Keratinocyte (primary cell): ENCODE results near the gene GTF2IRD1. TPM values are rescaled to one million over a fixed set of nuclear protein-coding genes. Genes with fewer than 3 reads are reported as not detected.

Experiments used
- DNase-seq: peaks from one replicate; pipeline ENCODE4 v3.0.0-alpha.2; 2011; ENCODE audit warnings: low read depth, missing footprints, low spot score
- FAIRE-seq: peaks from 2 replicates; lab custom pipeline; 2011; peaks lifted over from hg19 to GRCh38; lab: Jason Lieb, UNC
- H2AFZ ChIP-seq: 2 replicates; pipeline ENCODE4 v1.6.0; 2012; ENCODE audit warnings: low read length, control low read depth, inconsistent platforms; ENCODE audit not compliant: control insufficient read depth
- H3K27ac ChIP-seq: 2 replicates; pipeline ENCODE4 v1.5.1; 2011; ENCODE audit warnings: low read length; ENCODE audit not compliant: control insufficient read depth, insufficient read depth
- H3K27me3 ChIP-seq: 3 replicates; pipeline ENCODE4 v1.6.0; 2011; ENCODE audit warnings: low read length; ENCODE audit not compliant: control insufficient read depth, insufficient read depth; ENCODE audit errors: extremely low read depth
- H3K36me3 ChIP-seq, 2 experiments: 2 replicates in 1 of 2; 3 replicates in 1 of 2; pipeline ENCODE4 v1.5.1; 2011; ENCODE audit warnings: low read length in 2 of 2, mild to moderate bottlenecking in 1 of 2; ENCODE audit not compliant: control insufficient read depth in 2 of 2, insufficient read depth in 2 of 2; ENCODE audit errors: extremely low read depth in 1 of 2
- H3K4me1 ChIP-seq: 3 replicates; pipeline ENCODE4 v1.5.1; 2011; ENCODE audit warnings: low read length; ENCODE audit not compliant: control insufficient read depth, insufficient read depth; ENCODE audit errors: extremely low read depth
- H3K4me2 ChIP-seq: 3 replicates; pipeline ENCODE4 v1.6.0; 2011; ENCODE audit warnings: low read depth, low read length; ENCODE audit not compliant: control insufficient read depth, insufficient read depth; ENCODE audit errors: extremely low read depth
- H3K4me3 ChIP-seq, 3 experiments: fragments of 200-600 bp in 1 of 3; sonication (generic) in 1 of 3; 2 replicates in 2 of 3; 3 replicates in 1 of 3; pipeline ENCODE4 v1.5.1; 2011 to 2016; ENCODE audit warnings: low read length in 3 of 3, mild to moderate bottlenecking in 3 of 3, control low read depth in 2 of 3, inconsistent platforms in 1 of 3, low read depth in 1 of 3, mixed read lengths in 1 of 3, mixed run types in 1 of 3, moderate library complexity in 1 of 3; ENCODE audit not compliant: control insufficient read depth in 2 of 3, insufficient read depth in 2 of 3; ENCODE audit errors: extremely low read depth in 1 of 3
- H3K79me2 ChIP-seq: 2 replicates; pipeline ENCODE4 v1.6.0; 2012; ENCODE audit warnings: low read length; ENCODE audit not compliant: control insufficient read depth, insufficient read depth
- H3K9ac ChIP-seq: 3 replicates; pipeline ENCODE4 v1.6.0; 2011; ENCODE audit warnings: low read length; ENCODE audit not compliant: control insufficient read depth, insufficient read depth; ENCODE audit errors: extremely low read depth
- H3K9me1 ChIP-seq: 3 replicates; pipeline ENCODE4 v1.6.0; 2011; ENCODE audit warnings: low read length; ENCODE audit not compliant: control insufficient read depth, insufficient read depth; ENCODE audit errors: extremely low read depth
- H3K9me3 ChIP-seq: 2 replicates; pipeline ENCODE4 v1.5.1; 2012; ENCODE audit warnings: low read depth, low read length; ENCODE audit not compliant: control insufficient read depth
- H4K20me1 ChIP-seq: 3 replicates; pipeline ENCODE4 v1.6.0; 2011; ENCODE audit warnings: low read length; ENCODE audit not compliant: control insufficient read depth, insufficient read depth; ENCODE audit errors: extremely low read depth
- CTCF ChIP-seq, 3 experiments: IDR thresholded peaks in 1 of 3; conservative IDR thresholded peaks in 1 of 3; optimal IDR thresholded peaks in 1 of 3; 2 replicates in 2 of 3; 3 replicates in 1 of 3; pipeline versions ENCODE3 to v1.5.1; 2011; ENCODE audit warnings: low read length in 3 of 3, mild to moderate bottlenecking in 3 of 3, moderate library complexity in 2 of 3, control low read depth in 1 of 3, inconsistent platforms in 1 of 3; ENCODE audit not compliant: insufficient read depth in 2 of 3; ENCODE audit errors: extremely low read depth in 1 of 3
- EZH2 ChIP-seq: IDR thresholded peaks from one replicate; pipeline ENCODE4 v1.6.1; 2012; ENCODE audit warnings: inconsistent platforms, mild to moderate bottlenecking, low read length, moderate library complexity
- dilution Hi-C: fragments of 300-500 bp; cut with MboI; formaldehyde crosslinking; loops from one replicate; pipeline ENCODE4 v1.7.0; 2020; ENCODE audit warnings: low sequenced_read_pairs; ENCODE audit not compliant: extremely low pct_ligation_motif_present
- polyA plus RNA-seq, 5 experiments: library from polyadenylated mRNA; depleted of rRNA in 3 of 5; stranded (reverse) in 3 of 5; stranded (forward) in 1 of 5; unstranded in 1 of 5; fragments of >200 nt; gene quantifications; 1 replicate in 1 of 5; 2 replicates in 3 of 5; 3 replicates in 1 of 5; pipeline versions ENCODE4 v1.2.1 to v1.2.3, GENCODE V29; 2011 to 2012; ENCODE audit warnings: missing spikeins in 2 of 5, low read depth in 1 of 5, low replicate concordance in 1 of 5

The GTF2IRD1 gene
- polyA plus RNA-seq, 1 donor (not counting 4 experiments of a cell fraction or from before 2014, with no cell fraction given), result 19.4 TPM

- Histone ChIP-seq H4K20me1 (no peaks in the 10 kb centered on the region), H3K27ac (no peak overlapping the region), H3K9me1 (no peaks in the 10 kb centered on the region), H3K27me3 (no peaks in the 10 kb centered on the region), H3K4me2 (no peak overlapping the region), H3K9me3 (no peaks in the 10 kb centered on the region), H3K4me3 (no peak overlapping the region), H3K79me2 (peaks cover 45% of the 10 kb centered on the region), H3K4me1 (peaks cover 20% of the 10 kb centered on the region), H3K9ac (no peak overlapping the region), H2AFZ (no peak overlapping the region), H3K36me3 (no peaks in the 10 kb centered on the region)
- FAIRE-seq (no peak), DNase-seq (no peak)
- dilution Hi-C loops, result no loop called here
- TF ChIP-seq EZH2 (no peak), CTCF (optimal IDR thresholded peaks at IDR 0.05 in 1 of 3, IDR thresholded peaks at IDR 0.05 in 1 of 3, conservative IDR thresholded peaks at IDR 0.05 in 1 of 3; ENCODE audit: extremely low read depth in 1 of 3, insufficient read depth in 2 of 3, low read length in 3 of 3) (no peak)
These were observed 2.2 kb downstream of the GTF2IRD1 start for GRCh38 chr7:74455928-74456327.

DNA sequence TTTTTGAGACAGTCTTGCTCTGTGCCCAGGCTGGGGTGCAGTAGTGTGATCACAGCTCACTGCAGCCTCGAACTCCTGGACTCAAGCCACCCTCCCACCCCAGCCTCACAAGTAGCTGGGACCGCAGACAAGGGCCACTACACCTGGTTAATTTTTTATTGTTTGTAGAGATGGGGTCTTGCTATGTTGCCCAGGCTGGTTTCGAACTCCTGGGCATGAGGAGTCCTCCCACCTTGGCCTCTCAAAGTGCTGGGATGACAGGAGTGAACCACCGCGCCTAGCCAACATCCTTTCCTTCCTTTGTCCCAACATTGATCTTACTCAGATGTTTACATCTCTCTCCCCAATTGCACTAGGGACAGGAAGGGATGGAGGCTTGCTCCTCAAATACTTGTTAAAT lies 3.3 kb downstream of the GTF2IRD1 start:
- dilution Hi-C loops, result no loop called here
- no peaks in the 10 kb centered on the region for H4K20me1 ChIP-seq

More for the DNA sequence above, 3.3 kb downstream of the GTF2IRD1 start:
- FAIRE-seq, result no peak
- H3K27ac ChIP-seq, result no peak overlapping the region
- no peak overlapping the region for H3K9ac ChIP-seq
- no peaks in the 10 kb centered on the region for H3K27me3 ChIP-seq
- no peaks in the 10 kb centered on the region for H3K9me1 ChIP-seq
- DNase-seq, result no peak
- no peak overlapping the region for H3K4me3 ChIP-seq
- no peak overlapping the region for H2AFZ ChIP-seq
- peaks cover 52% of the 10 kb centered on the region for H3K79me2 ChIP-seq
- H3K4me1 ChIP-seq, result peaks cover 13% of the 10 kb centered on the region
- no peak for TF ChIP-seq CTCF (optimal IDR thresholded peaks at IDR 0.05 in 1 of 3, IDR thresholded peaks at IDR 0.05 in 1 of 3, conservative IDR thresholded peaks at IDR 0.05 in 1 of 3; ENCODE audit: extremely low read depth in 1 of 3, insufficient read depth in 2 of 3, low read length in 3 of 3)
- TF ChIP-seq EZH2, result no peak
- no peaks in the 10 kb centered on the region for H3K9me3 ChIP-seq
- no peak overlapping the region for H3K4me2 ChIP-seq
- no peaks in the 10 kb centered on the region for H3K36me3 ChIP-seq
